Activated T-helper 2 cell treated with anti-CD3 and anti-CD28 coated beads, Interferon-gamma antibody, Interleukin-2, Interleukin-4, amounts not matched to agents 10 μg/mL and 5 μg/mL and 100 μg/mL, durations not matched to agents 14 hours and 24 hours and 36 hours (primary cell): ENCODE results near the gene CUEDC1. TPM values are rescaled to one million over a fixed set of nuclear protein-coding genes. Genes with fewer than 3 reads are reported as not detected.

ENCODE experiments used
- DNase-seq: peaks from one replicate; pipeline ENCODE4 v3.0.0; 2021; ENCODE audit warnings: low spot score
- H3K27ac Mint-ChIP-seq: one replicate; pipeline ENCODE4 v1.8.0; 2021; ENCODE audit warnings: mixed read lengths
- H3K27me3 Mint-ChIP-seq: one replicate; pipeline ENCODE4 v1.8.0; 2021; ENCODE audit warnings: low read depth, mixed read lengths
- H3K36me3 Mint-ChIP-seq: one replicate; pipeline ENCODE4 v1.8.0; 2021; ENCODE audit warnings: low read depth, mixed read lengths
- H3K4me1 Mint-ChIP-seq: one replicate; pipeline ENCODE4 v1.8.0; 2021; ENCODE audit warnings: low read depth, mixed read lengths
- H3K4me3 Mint-ChIP-seq: one replicate; pipeline ENCODE4 v1.8.0; 2021; ENCODE audit warnings: low read depth, mild to moderate bottlenecking, moderate library complexity, mixed read lengths
- H3K9me3 Mint-ChIP-seq: one replicate; pipeline ENCODE4 v1.8.0; 2021; ENCODE audit warnings: mixed read lengths
- intact Hi-C: fragments of 100-400 bp; cut with micrococcal nuclease; formaldehyde crosslinking; loops from one replicate; pipeline ENCODE4 v1.15.1; 2023
- total RNA-seq: library from RNA; stranded (reverse); gene quantifications from 2 replicates; pipeline ENCODE4 v1.2.3, GENCODE V29; 2022

Gene CUEDC1
- total RNA-seq, 1 donor from 2014 or later = 0.34 TPM

DNA sequence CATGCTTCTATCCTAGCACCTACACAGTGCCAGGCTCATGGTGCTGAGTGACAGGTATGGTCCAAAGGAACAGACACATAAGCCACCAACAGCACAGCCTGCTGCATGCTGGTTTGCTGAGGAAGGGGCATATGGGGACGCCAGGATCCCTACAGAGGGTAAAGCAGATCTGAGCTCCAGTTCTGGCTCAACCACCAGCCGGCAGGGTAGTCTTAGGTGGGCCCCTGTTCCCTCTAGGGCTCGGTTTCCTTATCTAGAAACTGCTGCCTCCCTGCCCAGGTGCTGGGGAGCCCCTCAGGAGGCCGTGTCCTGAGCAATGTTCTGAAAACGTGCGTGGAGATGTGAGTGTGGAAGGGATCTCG is 81.2 kb downstream of the CUEDC1 start:
- Mint-ChIP-seq H3K27ac (no peak overlapping the region), H3K4me1 (peaks cover 2% of the 10 kb centered on the region), H3K36me3 (no peaks in the 10 kb centered on the region), H3K4me3 (no peak overlapping the region), H3K9me3 (no peaks in the 10 kb centered on the region), H3K27me3 (peaks cover 12% of the 10 kb centered on the region)
- no peak for DNase-seq
- intact Hi-C loops = no loop called here

GRCh38 chr17:57873261-57874057 is 81.8 kb downstream of the CUEDC1 start:
- Mint-ChIP-seq H3K9me3 (no peaks in the 10 kb centered on the region), H3K27me3 (peaks cover 12% of the 10 kb centered on the region)

DNA sequence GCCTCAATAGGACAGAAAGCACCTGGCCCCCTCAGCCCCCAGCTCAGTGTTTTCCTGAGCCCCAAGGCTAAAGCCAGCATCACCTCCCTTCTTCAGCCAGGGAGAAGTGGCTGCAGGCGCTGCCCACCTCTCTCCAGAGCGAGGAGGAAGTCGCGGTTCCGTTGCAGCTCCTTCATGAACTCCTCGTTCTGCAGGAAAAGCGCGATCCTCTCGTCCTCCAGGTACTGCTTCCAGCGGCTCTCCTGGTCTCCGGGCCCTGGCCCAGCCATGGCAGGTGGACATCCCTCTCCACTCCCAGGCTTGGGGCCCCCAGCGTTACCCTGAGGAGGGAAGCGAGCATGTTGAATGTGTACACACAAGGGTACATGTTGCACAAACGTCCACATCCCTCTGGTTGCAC is 82.7 kb downstream of the CUEDC1 start:
- no peaks in the 10 kb centered on the region for H3K9me3 Mint-ChIP-seq
- intact Hi-C loops = no loop called here
- H3K4me1 Mint-ChIP-seq = peaks cover 8% of the 10 kb centered on the region
- peaks cover 12% of the 10 kb centered on the region for H3K27me3 Mint-ChIP-seq
- no peaks in the 10 kb centered on the region for H3K36me3 Mint-ChIP-seq
- H3K4me3 Mint-ChIP-seq = no peak overlapping the region
- no peak overlapping the region for H3K27ac Mint-ChIP-seq
- DNase-seq = no peak

More at GRCh38 chr17:57873261-57874057, 81.8 kb downstream of the CUEDC1 start:
- intact Hi-C loops = no loop called here
- Mint-ChIP-seq H3K4me1 (peaks cover 5% of the 10 kb centered on the region), H3K27ac (no peak overlapping the region), H3K4me3 (no peak overlapping the region), H3K36me3 (no peaks in the 10 kb centered on the region)
- DNase-seq = no peak

- H3K4me3 Mint-ChIP-seq = no peak overlapping the region
- H3K27ac Mint-ChIP-seq = no peak overlapping the region
Observed at GRCh38 chr17:57871863-57872262, 83.3 kb downstream of the CUEDC1 start.

GRCh38 chr17:57871155-57871554 is 84.1 kb downstream of the CUEDC1 start:
- peaks cover 10% of the 10 kb centered on the region for H3K27me3 Mint-ChIP-seq
- no peak overlapping the region for H3K4me3 Mint-ChIP-seq
- intact Hi-C loops = no loop called here
- H3K27ac Mint-ChIP-seq = no peak overlapping the region
- H3K4me1 Mint-ChIP-seq = peaks cover 9% of the 10 kb centered on the region
- no peaks in the 10 kb centered on the region for H3K36me3 Mint-ChIP-seq
- DNase-seq = no peak
- no peaks in the 10 kb centered on the region for H3K9me3 Mint-ChIP-seq

More at GRCh38 chr17:57871863-57872262, 83.3 kb downstream of the CUEDC1 start:
- no peak for DNase-seq
- no peaks in the 10 kb centered on the region for H3K9me3 Mint-ChIP-seq
- H3K36me3 Mint-ChIP-seq = no peaks in the 10 kb centered on the region
- intact Hi-C loops = no loop called here
- H3K4me1 Mint-ChIP-seq = peaks cover 9% of the 10 kb centered on the region
- peaks cover 12% of the 10 kb centered on the region for H3K27me3 Mint-ChIP-seq

GRCh38 chr17:57870283-57870635 is 85.0 kb downstream of the CUEDC1 start:
- DNase-seq = no peak
- intact Hi-C loops = no loop called here
- Mint-ChIP-seq H3K4me1 (peaks cover 9% of the 10 kb centered on the region), H3K27ac (no peak overlapping the region), H3K27me3 (peaks cover 4% of the 10 kb centered on the region), H3K36me3 (no peaks in the 10 kb centered on the region), H3K9me3 (no peaks in the 10 kb centered on the region), H3K4me3 (no peak overlapping the region)

DNA sequence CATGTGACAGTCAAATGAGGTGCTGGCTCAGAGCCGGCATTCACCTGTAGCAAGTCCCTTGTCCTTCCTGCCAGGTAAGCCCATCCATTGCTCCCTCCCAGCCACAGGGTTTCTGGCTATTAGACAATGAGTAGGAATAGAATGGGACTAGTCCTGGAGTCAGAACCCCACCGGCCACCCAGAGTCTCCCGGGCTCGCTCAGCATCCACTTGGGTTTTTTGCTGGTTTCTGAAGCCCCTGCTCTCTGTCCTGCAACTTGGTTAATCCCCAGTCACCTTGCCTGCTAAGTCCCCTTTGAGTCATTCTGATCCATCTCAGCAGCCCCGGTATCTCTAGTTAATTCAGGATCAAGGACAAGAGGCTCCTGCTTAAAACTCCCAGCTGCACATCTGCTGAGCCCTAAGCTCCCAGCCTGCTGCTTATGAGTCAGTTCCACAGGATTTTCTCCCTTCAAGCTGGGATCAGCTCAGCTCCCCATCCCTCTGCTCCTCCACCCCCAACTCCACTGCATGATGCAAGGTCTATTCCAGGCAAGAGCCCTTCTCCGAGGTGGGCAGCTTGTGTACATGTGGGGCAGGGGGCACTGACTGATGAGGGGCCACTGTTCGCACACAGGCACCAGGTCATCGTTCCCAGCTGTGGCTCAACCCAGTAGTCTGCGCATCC is 85.5 kb downstream of the CUEDC1 start:
- H3K4me1 Mint-ChIP-seq = peaks cover 9% of the 10 kb centered on the region
- no peaks in the 10 kb centered on the region for H3K36me3 Mint-ChIP-seq
- intact Hi-C loops = no loop called here
- no peaks in the 10 kb centered on the region for H3K9me3 Mint-ChIP-seq
- no peak overlapping the region for H3K4me3 Mint-ChIP-seq
- H3K27ac Mint-ChIP-seq = no peak overlapping the region
- H3K27me3 Mint-ChIP-seq = peaks cover 3% of the 10 kb centered on the region
- no peak for DNase-seq

DNA sequence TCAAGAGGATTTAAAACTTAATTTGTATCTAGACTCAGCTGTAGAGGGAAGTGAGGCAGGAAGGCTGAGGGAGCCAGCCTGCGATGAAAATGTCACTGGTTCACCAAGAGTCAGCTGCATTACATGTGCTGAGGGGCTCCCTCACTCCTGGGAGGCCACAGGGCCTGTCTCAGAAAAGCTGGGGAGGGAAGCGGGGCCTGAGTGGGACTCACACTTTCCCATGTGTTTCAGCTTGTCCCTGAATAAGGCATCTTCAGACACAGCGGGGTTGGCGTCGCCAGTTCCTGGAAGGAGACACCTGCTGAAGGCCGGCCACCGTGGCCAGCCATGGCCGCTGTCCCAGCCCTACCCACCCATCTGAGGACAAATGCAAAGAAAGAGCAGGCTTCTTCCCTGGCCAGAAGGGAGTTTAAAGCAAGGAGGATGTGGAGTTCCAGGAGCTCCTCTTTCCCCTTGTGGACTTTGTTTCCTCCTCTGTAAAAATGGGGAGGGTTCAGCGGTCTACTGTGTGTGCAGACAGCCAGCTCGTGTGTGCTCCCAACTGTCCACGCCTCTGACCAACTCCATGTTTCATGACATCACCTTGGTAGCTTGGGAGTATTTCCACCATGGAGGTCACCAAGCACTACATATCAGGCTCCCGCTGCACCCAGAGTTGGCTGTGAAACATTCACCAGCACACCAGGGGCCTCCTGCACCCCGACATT is 86.1 kb downstream of the CUEDC1 start:
- H3K27me3 Mint-ChIP-seq = peaks cover 7% of the 10 kb centered on the region
- peaks cover 6% of the 10 kb centered on the region for H3K4me1 Mint-ChIP-seq
- no peaks in the 10 kb centered on the region for H3K36me3 Mint-ChIP-seq
- intact Hi-C loops = no loop called here
- no peaks in the 10 kb centered on the region for H3K9me3 Mint-ChIP-seq
- no peak overlapping the region for H3K4me3 Mint-ChIP-seq
- H3K27ac Mint-ChIP-seq = no peak overlapping the region
- no peak for DNase-seq

- intact Hi-C loops = no loop called here
- H3K36me3 Mint-ChIP-seq = no peaks in the 10 kb centered on the region
- no peaks in the 10 kb centered on the region for H3K9me3 Mint-ChIP-seq
- H3K27ac Mint-ChIP-seq = no peak overlapping the region
- H3K4me1 Mint-ChIP-seq = peaks cover 6% of the 10 kb centered on the region
- no peak overlapping the region for H3K4me3 Mint-ChIP-seq
- peaks cover 12% of the 10 kb centered on the region for H3K27me3 Mint-ChIP-seq
- DNase-seq = no peak
Observed at GRCh38 chr17:57868007-57868909, 87.0 kb downstream of the CUEDC1 start.

DNA sequence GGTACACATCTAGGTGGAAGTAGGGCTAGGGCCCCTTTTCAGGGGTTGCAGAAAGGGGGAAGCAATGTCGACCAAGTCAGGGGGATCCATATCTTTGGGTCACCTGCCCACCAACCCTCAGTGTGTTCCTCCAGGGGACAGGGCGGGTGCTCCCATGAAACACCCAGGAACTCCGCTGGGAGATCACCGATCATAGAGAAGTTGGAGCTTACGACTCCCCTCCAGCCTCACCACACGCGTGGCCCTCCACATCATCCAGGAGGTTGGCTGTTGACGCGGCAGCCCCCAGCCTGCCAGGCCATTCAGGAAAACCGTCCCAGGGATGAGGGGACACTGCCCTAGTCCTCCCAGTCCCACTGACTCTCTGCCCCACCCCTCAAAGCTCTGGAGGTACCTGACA is 88.1 kb downstream of the CUEDC1 start:
- Mint-ChIP-seq H3K27me3 (peaks cover 23% of the 10 kb centered on the region), H3K27ac (no peak overlapping the region), H3K4me3 (no peak overlapping the region), H3K36me3 (no peaks in the 10 kb centered on the region), H3K4me1 (peaks cover 6% of the 10 kb centered on the region), H3K9me3 (no peaks in the 10 kb centered on the region)
- intact Hi-C loops = no loop called here
- no peak for DNase-seq

DNA sequence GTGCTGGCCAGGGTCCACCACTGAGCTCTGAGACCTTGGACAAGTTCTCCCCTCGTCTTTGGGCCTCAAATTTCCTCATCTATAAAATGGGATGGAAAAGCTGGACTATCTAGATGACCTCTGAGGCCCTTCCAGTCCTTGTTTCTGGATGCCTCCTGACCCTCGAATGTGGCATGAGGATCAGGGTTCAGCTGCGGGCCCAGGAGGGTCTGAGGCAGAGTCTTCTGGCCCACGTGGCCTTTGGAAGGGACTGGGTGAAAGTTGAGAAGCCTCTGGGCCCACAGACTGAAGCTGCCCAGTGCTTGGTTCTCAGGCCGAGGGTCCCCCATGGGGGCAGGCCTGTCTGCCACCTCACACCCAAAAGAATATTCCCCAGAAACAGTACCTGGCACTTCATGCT is 88.5 kb downstream of the CUEDC1 start:
- no peak for DNase-seq
- Mint-ChIP-seq H3K4me3 (no peak overlapping the region), H3K36me3 (no peaks in the 10 kb centered on the region), H3K4me1 (peaks cover 6% of the 10 kb centered on the region), H3K27ac (no peak overlapping the region), H3K9me3 (no peaks in the 10 kb centered on the region), H3K27me3 (peaks cover 21% of the 10 kb centered on the region)
- intact Hi-C loops = no loop called here

DNA sequence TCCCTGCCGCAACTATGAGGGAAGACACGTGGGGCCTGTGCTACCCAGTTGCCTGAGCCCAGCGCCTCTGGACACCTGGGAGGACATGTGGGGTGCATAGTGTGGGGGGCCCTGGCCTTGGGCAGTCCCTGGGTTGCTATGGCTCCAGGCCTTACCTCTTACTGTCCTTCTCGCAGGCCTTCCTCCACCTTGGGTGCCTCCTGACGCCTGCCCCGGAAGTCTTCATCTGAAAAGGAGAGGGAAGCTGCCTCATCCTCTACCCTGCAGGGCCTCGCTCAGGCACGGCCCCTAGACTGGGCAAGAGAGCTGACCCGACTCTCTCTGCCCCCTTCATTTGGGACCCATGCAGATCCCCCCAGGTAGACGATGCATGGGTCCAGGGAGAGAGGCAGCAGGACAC is 88.9 kb downstream of the CUEDC1 start:
- DNase-seq = no peak
- intact Hi-C loops = no loop called here
- Mint-ChIP-seq H3K4me1 (peaks cover 6% of the 10 kb centered on the region), H3K27me3 (peaks cover 23% of the 10 kb centered on the region), H3K27ac (no peak overlapping the region), H3K9me3 (no peaks in the 10 kb centered on the region), H3K4me3 (no peak overlapping the region), H3K36me3 (no peaks in the 10 kb centered on the region)
